ENCODE measurements around the gene MTX1. TPM values are rescaled to one million over a fixed set of nuclear protein-coding genes. Genes with fewer than 3 reads are reported as not detected.

Gene MTX1
- total RNA-seq, 3 donors from 2014 or later (not counting 1 experiment from before 2014, with no cell fraction given) = 22.3 to 28.5 (median 27.9) TPM

- H3K27me3 Mint-ChIP-seq (ENCODE audit: low read depth in 2 of 2) = peaks cover 0 to 7% of the 10 kb centered on the region in 2 donors
- intact Hi-C loops (cut with micrococcal nuclease) = loop anchor here (1.0 to 5.0 kb wide), 2 partner anchors 41 to 77 kb away; partner anchors contain the start of gene EFNA1
- Histone ChIP-seq H3K4me1 (ENCODE audit: control insufficient read depth, insufficient read depth, low read length) (peaks cover 28% of the 10 kb centered on the region), H3K27me3 (ENCODE audit: control insufficient read depth, insufficient read depth, low read length) (peaks cover 2% of the 10 kb centered on the region), H3K27ac (ENCODE audit: low read length) (no peak overlapping the region), H3K9me3 (ENCODE audit: control insufficient read depth, insufficient read depth, low read length) (no peaks in the 10 kb centered on the region), H3K4me3 (ENCODE audit: low read length) (no peak overlapping the region), H3K36me3 (ENCODE audit: control insufficient read depth, insufficient read depth, low read length) (peaks cover 14% of the 10 kb centered on the region)
- H3K9me3 Mint-ChIP-seq = no peaks in the 10 kb centered on the region
- H3K36me3 Mint-ChIP-seq = no peaks in the 10 kb centered on the region
- DNase-seq (peak in 1 of 2 donors; percentile 3), ATAC-seq (no peak)
- H3K4me1 Mint-ChIP-seq = peaks cover 16 to 32% of the 10 kb centered on the region in 2 donors
- H3K4me3 Mint-ChIP-seq = no peak overlapping the region
- no peak for TF ChIP-seq CTCF (IDR thresholded peaks at IDR 0.05)
- WGBS (ENCODE audit: insufficient coverage) = 96% methylated on average over 10 of the region's 10 CpGs
- no peak overlapping the region for H3K27ac Mint-ChIP-seq
These were observed 39.9 kb upstream of the MTX1 start for GRCh38 chr1:155168456-155169210.

GRCh38 chr1:155169541-155169940 lies 39.0 kb upstream of the MTX1 start:
- no peak overlapping the region for H3K27ac ChIP-seq (ENCODE audit: low read length)
- 78% methylated on average over 4 of the region's 5 CpGs for WGBS (ENCODE audit: insufficient coverage)
- peaks cover 14% of the 10 kb centered on the region for H3K36me3 ChIP-seq (ENCODE audit: control insufficient read depth, insufficient read depth, low read length)
- ATAC-seq = no peak
- intact Hi-C loops (cut with micrococcal nuclease) = loop anchor here (5.0 kb wide), 1 partner anchor 42 kb away; the partner anchor contains the start of gene EFNA1
- Mint-ChIP-seq H3K36me3 (no peaks in the 10 kb centered on the region), H3K27me3 (ENCODE audit: low read depth in 2 of 2) (peaks cover 0 to 11% of the 10 kb centered on the region in 2 donors), H3K4me3 (no peak overlapping the region), H3K27ac (no peak overlapping the region), H3K4me1 (peaks cover 18 to 39% of the 10 kb centered on the region in 2 donors), H3K9me3 (no peaks in the 10 kb centered on the region)
- DNase-seq = no peak
- H3K4me1 ChIP-seq (ENCODE audit: control insufficient read depth, insufficient read depth, low read length) = peaks cover 37% of the 10 kb centered on the region
- H3K27me3 ChIP-seq (ENCODE audit: control insufficient read depth, insufficient read depth, low read length) = peaks cover 2% of the 10 kb centered on the region
- no peak overlapping the region for H3K4me3 ChIP-seq (ENCODE audit: low read length)
- H3K9me3 ChIP-seq (ENCODE audit: control insufficient read depth, insufficient read depth, low read length) = no peaks in the 10 kb centered on the region
- no peak for TF ChIP-seq CTCF (IDR thresholded peaks at IDR 0.05)

GRCh38 chr1:155170101-155170785 lies 38.3 kb upstream of the MTX1 start:
- Mint-ChIP-seq H3K9me3 (no peaks in the 10 kb centered on the region), H3K27me3 (ENCODE audit: low read depth in 2 of 2) (peaks cover 0 to 11% of the 10 kb centered on the region in 2 donors), H3K36me3 (no peaks in the 10 kb centered on the region), H3K4me1 (peaks cover 18 to 44% of the 10 kb centered on the region in 2 donors), H3K27ac (peak overlapping the region in 1 of 2 donors; percentile 33), H3K4me3 (peak overlapping the region; percentile 37)
- Histone ChIP-seq H3K9me3 (ENCODE audit: control insufficient read depth, insufficient read depth, low read length) (no peaks in the 10 kb centered on the region), H3K36me3 (ENCODE audit: control insufficient read depth, insufficient read depth, low read length) (peaks cover 14% of the 10 kb centered on the region), H3K27ac (ENCODE audit: low read length) (no peak overlapping the region), H3K4me3 (ENCODE audit: low read length) (no peak overlapping the region), H3K27me3 (ENCODE audit: control insufficient read depth, insufficient read depth, low read length) (peaks cover 2% of the 10 kb centered on the region), H3K4me1 (ENCODE audit: control insufficient read depth, insufficient read depth, low read length) (peaks cover 41% of the 10 kb centered on the region)
- DNase-seq (no peak), ATAC-seq (no peak)
- TF ChIP-seq CTCF (IDR thresholded peaks at IDR 0.05) = no peak
- intact Hi-C loops (cut with micrococcal nuclease) = no loop called here
- no CpG with 5 or more reads among the region's 2 CpGs for WGBS (ENCODE audit: insufficient coverage)

Measured in natural killer cell (primary cell).